GM12864 (cell line): ENCODE measurements around the gene CELF2.
A peak's percentile ranks its signal among the peaks of the same experiment; 100 is the strongest.

ENCODE experiments used
- DNase-seq: peaks from one replicate; pipeline ENCODE4 v3.0.0-alpha.2; 2011; ENCODE audit warnings: low read depth
- H3K4me3 ChIP-seq: 2 replicates; pipeline ENCODE4 v1.5.1; 2011; ENCODE audit warnings: mild to moderate bottlenecking, low read depth, low read length, control low read depth
- TF ChIP-seq, protein P1 (sequence below): IDR thresholded peaks from 2 replicates; pipeline ENCODE4 v1.5.1; 2011; ENCODE audit warnings: low read depth, mild to moderate bottlenecking, moderate library complexity, low read length, control low read depth, inconsistent platforms; ENCODE audit errors: missing control alignments

Gene CELF2

DNA sequence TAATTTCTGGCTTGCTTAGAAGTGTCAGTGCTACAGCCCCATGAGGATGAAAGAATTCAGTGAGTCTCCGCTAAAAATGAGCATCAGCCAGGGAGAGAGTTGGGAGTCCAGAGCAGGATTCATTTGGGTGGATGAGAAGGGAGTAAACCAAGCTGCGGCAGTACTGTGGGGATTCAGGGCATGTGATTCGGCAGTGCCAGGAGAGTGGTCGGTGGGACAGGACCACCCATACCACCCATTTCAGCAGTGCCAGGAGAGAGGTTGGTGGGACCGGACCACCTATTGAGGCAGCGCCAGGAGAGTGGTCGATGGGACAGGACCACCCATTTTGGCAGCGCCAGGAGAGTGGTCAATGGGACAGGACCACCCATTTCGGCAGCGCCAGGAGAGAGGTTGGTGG, 144.2 kb downstream of the CELF2 start:
- H3K4me3 ChIP-seq: no peak overlapping the region
- TF ChIP-seq, protein P1, sequence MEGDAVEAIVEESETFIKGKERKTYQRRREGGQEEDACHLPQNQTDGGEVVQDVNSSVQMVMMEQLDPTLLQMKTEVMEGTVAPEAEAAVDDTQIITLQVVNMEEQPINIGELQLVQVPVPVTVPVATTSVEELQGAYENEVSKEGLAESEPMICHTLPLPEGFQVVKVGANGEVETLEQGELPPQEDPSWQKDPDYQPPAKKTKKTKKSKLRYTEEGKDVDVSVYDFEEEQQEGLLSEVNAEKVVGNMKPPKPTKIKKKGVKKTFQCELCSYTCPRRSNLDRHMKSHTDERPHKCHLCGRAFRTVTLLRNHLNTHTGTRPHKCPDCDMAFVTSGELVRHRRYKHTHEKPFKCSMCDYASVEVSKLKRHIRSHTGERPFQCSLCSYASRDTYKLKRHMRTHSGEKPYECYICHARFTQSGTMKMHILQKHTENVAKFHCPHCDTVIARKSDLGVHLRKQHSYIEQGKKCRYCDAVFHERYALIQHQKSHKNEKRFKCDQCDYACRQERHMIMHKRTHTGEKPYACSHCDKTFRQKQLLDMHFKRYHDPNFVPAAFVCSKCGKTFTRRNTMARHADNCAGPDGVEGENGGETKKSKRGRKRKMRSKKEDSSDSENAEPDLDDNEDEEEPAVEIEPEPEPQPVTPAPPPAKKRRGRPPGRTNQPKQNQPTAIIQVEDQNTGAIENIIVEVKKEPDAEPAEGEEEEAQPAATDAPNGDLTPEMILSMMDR: no peak
- no peak for DNase-seq

DNA sequence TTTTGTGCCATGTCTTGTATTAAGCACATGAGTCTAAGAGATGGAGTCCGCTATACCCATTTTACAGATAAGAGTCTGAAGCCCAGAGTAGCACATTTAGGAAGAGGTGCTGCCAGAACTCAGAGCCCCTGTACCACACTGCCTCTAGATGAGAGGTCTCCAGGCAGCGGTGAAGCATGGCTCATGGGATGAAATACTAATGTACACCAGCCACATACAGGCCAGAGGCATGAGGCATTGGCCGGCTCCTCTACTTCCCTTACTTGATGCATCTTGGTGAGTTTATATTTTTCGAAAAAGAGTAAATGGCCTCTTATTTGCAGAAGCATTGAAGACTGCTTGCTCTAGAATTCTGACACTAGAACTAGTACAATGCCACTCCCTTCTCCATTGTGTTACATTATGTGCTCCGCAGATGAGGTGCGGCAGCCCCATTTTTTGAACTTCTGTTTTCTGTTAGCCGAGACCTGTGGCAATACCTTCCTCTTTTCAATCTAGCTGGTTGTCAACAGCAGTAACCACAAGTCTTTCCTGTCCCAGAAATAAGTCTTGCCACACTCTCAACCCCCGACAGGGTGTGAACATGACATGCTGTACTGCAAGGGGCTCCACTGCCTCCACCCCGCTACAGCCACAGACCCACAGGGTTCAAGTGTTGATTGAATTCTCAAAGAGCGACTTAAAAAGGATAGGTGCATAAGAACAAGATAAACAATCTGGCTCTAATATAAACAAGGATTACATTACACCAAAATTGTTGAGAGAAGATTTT, 145.3 kb downstream of the CELF2 start:
- peak; percentile 96 for DNase-seq
- peak overlapping the region; percentile 79; the same call in 1 of the 2 replicates for H3K4me3 ChIP-seq
- TF ChIP-seq, protein P1: no peak

DNA sequence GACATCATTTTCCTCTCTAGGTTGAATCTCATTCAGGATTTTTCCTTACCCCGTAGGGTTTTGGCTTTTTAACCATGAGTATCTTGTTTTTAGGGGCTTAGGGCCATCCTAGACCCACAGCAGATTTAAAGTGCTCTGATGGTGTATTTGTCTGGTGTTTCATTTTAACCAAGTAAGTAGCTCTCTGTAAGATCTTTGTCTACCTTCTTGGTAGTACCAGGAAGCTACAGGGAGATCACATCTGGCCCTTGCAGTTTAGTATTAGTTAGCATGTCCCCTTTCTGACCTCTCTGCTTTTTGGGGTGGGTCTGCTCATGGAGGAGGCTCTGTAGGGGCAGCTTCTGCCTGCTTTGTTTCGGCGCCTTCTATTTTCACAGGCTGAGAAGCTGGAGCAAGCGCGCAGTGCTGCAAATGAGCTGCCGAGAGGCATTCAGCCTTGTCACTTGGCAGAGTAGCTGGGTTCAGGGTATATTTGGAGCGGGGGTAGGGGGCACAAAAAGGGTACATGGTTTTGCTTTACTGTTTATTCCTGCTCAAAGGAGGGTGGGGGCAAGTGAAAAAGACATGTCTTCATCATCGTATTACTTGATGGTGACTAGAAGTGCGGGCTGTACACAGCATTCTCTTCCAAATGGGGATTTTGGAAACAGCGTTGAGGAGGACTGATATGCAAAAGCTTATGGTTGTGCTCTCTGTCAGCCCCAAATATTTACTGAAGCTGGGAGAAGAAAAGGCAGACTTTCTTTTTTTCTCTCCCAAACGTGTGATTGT, 146.3 kb downstream of the CELF2 start:
- peak overlapping the region; percentile 79 for H3K4me3 ChIP-seq
- no peak for DNase-seq
- TF ChIP-seq, protein P1: no peak

DNA sequence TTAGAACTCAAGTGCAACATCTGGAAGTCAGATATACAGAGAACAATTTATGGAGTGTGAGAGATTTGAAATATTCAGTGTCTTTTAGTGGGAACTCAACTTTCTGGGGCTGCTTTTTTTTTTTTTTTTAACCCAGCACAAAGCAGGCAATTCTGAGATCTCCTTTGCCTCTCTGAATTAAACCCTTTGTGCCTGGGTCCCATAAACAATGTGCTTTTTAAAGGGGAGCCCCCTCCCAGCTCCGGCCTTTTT, 146.8 kb downstream of the CELF2 start:
- DNase-seq: no peak

DNA sequence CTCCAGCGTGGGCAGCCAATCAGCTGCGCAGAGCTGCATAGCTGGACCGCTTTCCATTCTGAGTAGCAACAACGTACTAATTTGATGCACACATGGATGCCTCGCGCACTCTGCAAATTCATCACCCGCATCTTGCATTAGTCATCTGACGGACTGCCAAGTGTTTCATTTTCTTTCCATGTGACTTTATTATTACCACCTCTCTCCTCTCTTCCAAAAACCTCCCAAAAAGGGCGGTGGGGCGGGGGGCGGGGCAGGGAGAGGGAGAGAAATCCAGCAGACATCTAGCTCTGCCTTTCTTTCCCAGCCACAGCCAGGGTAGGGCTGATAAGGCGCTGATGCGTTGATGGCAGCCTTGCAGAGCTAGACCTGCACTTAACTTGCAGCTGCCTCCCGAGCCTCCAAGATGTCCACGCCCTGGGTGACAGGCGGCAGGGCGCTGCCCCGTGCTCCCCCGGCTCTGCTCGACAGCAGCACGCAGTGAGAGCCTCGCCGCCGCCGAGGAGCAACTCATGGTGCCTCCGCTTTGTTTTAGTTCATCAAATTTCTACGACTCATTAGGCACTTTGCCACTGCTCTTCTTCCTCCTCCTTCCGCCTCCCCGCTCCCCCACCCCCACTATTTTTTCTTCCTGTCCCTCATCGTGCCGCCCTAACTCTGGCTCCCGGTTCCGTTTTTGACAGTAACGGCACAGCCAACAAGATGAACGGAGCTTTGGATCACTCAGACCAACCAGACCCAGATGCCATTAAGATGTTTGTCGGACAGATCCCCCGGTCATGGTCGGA, 147.3 kb downstream of the CELF2 start:
- no peak for DNase-seq
- peak overlapping the region; percentile 79 for H3K4me3 ChIP-seq

More for the DNA sequence above, 146.8 kb downstream of the CELF2 start:
- H3K4me3 ChIP-seq: peak overlapping the region; percentile 79
- TF ChIP-seq, protein P1: no peak

More for the DNA sequence above, 147.3 kb downstream of the CELF2 start:
- TF ChIP-seq, protein P1: no peak
